ENCODE measurements around the gene ANKRD11. TPM values are rescaled to one million over a fixed set of nuclear protein-coding genes. Genes with fewer than 3 reads are reported as not detected.
A peak's percentile ranks its signal among the peaks of the same experiment; 100 is the strongest.

ANKRD11 gene
- total and polyA plus RNA-seq, 3 experiments from 2014 or later: 39.8 to 150 (median 130) TPM

- peaks cover 19% of the 10 kb centered on the region for H3K4me1 ChIP-seq (ENCODE audit: insufficient read depth, low read length)
- no peak overlapping the region for H3K4me3 ChIP-seq (ENCODE audit: low read length)
- H3K27me3 ChIP-seq (ENCODE audit: insufficient read depth, low read length, poor library complexity, severe bottlenecking): no peaks in the 10 kb centered on the region
- DNase-seq: no peak
- Mint-ChIP-seq H3K4me3 (no peak overlapping the region), H3K4me1 (peaks cover 29 to 51% (median 35%) of the 10 kb centered on the region in 3 donors), H3K36me3 (peaks cover 0 to 56% (median under 1%) of the 10 kb centered on the region in 3 donors), H3K27me3 (no peaks in the 10 kb centered on the region), H3K27ac (peak overlapping the region in 3 of 8 donors; percentile 59 to 71 (median 69)), H3K9me3 (no peaks in the 10 kb centered on the region)
- ChIA-PET POLR2A (no interaction called here), CTCF (interaction anchor here (1.5 to 2.5 kb wide), 2 partner anchors 16 to 22 kb away, joined by 3 to 8 read pairs; no protein-coding TSS in a partner anchor)
- H3K36me3 ChIP-seq (ENCODE audit: insufficient read depth, low read length): peaks cover 16% of the 10 kb centered on the region
- no peak overlapping the region for H3K27ac ChIP-seq (ENCODE audit: low read depth, low read length)
- H3K9me3 ChIP-seq (ENCODE audit: low read length): no peaks in the 10 kb centered on the region
Observed at GRCh38 chr16:89292443-89293078, 197.8 kb downstream of the ANKRD11 start.

GRCh38 chr16:89291776-89292175 lies 198.6 kb downstream of the ANKRD11 start:
- peaks cover 23% of the 10 kb centered on the region for H3K36me3 ChIP-seq (ENCODE audit: insufficient read depth, low read length)
- peaks cover 0 to 55% (median 2%) of the 10 kb centered on the region in 3 donors for H3K36me3 Mint-ChIP-seq
- H3K9me3 Mint-ChIP-seq: no peaks in the 10 kb centered on the region
- H3K9me3 ChIP-seq (ENCODE audit: low read length): no peaks in the 10 kb centered on the region
- ChIA-PET CTCF (interaction anchor here (1.5 to 2.5 kb wide), 3 partner anchors 15 to 51 kb away, joined by 3 to 8 read pairs (median 3); no protein-coding TSS in a partner anchor), POLR2A (no interaction called here)
- peaks cover 21 to 43% (median 28%) of the 10 kb centered on the region in 3 donors for H3K4me1 Mint-ChIP-seq
- H3K27me3 ChIP-seq (ENCODE audit: insufficient read depth, low read length, poor library complexity, severe bottlenecking): no peaks in the 10 kb centered on the region
- H3K27me3 Mint-ChIP-seq: no peaks in the 10 kb centered on the region
- peak overlapping the region in 5 of 8 donors; percentile 9 to 63 (median 39) for H3K27ac Mint-ChIP-seq
- H3K27ac ChIP-seq (ENCODE audit: low read depth, low read length): no peak overlapping the region
- H3K4me1 ChIP-seq (ENCODE audit: insufficient read depth, low read length): peaks cover 14% of the 10 kb centered on the region
- H3K4me3 Mint-ChIP-seq: peak overlapping the region in 2 of 7 donors; percentile 44 to 55
- no peak for DNase-seq
- H3K4me3 ChIP-seq (ENCODE audit: low read length): no peak overlapping the region

- Histone ChIP-seq H3K4me1 (ENCODE audit: insufficient read depth, low read length) (peaks cover 10% of the 10 kb centered on the region), H3K27me3 (ENCODE audit: insufficient read depth, low read length, poor library complexity, severe bottlenecking) (no peaks in the 10 kb centered on the region), H3K36me3 (ENCODE audit: insufficient read depth, low read length) (peaks cover 28% of the 10 kb centered on the region), H3K9me3 (ENCODE audit: low read length) (no peaks in the 10 kb centered on the region), H3K27ac (ENCODE audit: low read depth, low read length) (no peak overlapping the region), H3K4me3 (ENCODE audit: low read length) (no peak overlapping the region)
- H3K4me3 Mint-ChIP-seq: peak overlapping the region in 2 of 7 donors; percentile 44 to 55
- CTCF ChIA-PET: interaction anchor here (1.5 to 2.5 kb wide), 3 partner anchors 15 to 51 kb away, joined by 3 to 8 read pairs (median 3); no protein-coding TSS in a partner anchor
- H3K27me3 Mint-ChIP-seq: peaks cover 0 to under 1% of the 10 kb centered on the region in 2 donors
- peaks cover 18 to 39% (median 24%) of the 10 kb centered on the region in 3 donors for H3K4me1 Mint-ChIP-seq
- no peaks in the 10 kb centered on the region for H3K9me3 Mint-ChIP-seq
- DNase-seq: no peak
- peak overlapping the region in 6 of 8 donors; percentile 9 to 74 (median 42) for H3K27ac Mint-ChIP-seq
- H3K36me3 Mint-ChIP-seq: peaks cover 0 to 58% (median 2%) of the 10 kb centered on the region in 3 donors
- POLR2A ChIA-PET: no interaction called here
Observed at GRCh38 chr16:89291363-89291762, 199.0 kb downstream of the ANKRD11 start.

- H3K27me3 ChIP-seq (ENCODE audit: insufficient read depth, low read length, poor library complexity, severe bottlenecking): no peaks in the 10 kb centered on the region
- H3K27me3 Mint-ChIP-seq: peaks cover 0 to 1% of the 10 kb centered on the region in 2 donors
- H3K9me3 Mint-ChIP-seq: no peaks in the 10 kb centered on the region
- H3K9me3 ChIP-seq (ENCODE audit: low read length): no peaks in the 10 kb centered on the region
- DNase-seq: no peak
- no peak overlapping the region for H3K4me3 ChIP-seq (ENCODE audit: low read length)
- peaks cover 5% of the 10 kb centered on the region for H3K4me1 ChIP-seq (ENCODE audit: insufficient read depth, low read length)
- H3K4me3 Mint-ChIP-seq: no peak overlapping the region
- H3K36me3 Mint-ChIP-seq: peaks cover 0 to 55% (median 2%) of the 10 kb centered on the region in 3 donors
- peaks cover 32% of the 10 kb centered on the region for H3K36me3 ChIP-seq (ENCODE audit: insufficient read depth, low read length)
- peaks cover 13 to 35% (median 20%) of the 10 kb centered on the region in 3 donors for H3K4me1 Mint-ChIP-seq
- CTCF ChIA-PET: interaction anchor here (1.5 to 1.7 kb wide), 2 partner anchors 14 to 50 kb away, joined by 3 read pairs; no protein-coding TSS in a partner anchor
- peak overlapping the region in 1 of 8 donors; percentile 40 for H3K27ac Mint-ChIP-seq
- POLR2A ChIA-PET: no interaction called here
- no peak overlapping the region for H3K27ac ChIP-seq (ENCODE audit: low read depth, low read length)
Observed at GRCh38 chr16:89290887-89291286, 199.5 kb downstream of the ANKRD11 start.

GRCh38 chr16:89290472-89290871 lies 199.9 kb downstream of the ANKRD11 start:
- Mint-ChIP-seq H3K9me3 (no peaks in the 10 kb centered on the region), H3K36me3 (peaks cover 0 to 55% (median 2%) of the 10 kb centered on the region in 3 donors), H3K27me3 (peaks cover 0 to 1% of the 10 kb centered on the region in 2 donors), H3K4me3 (no peak overlapping the region), H3K4me1 (peaks cover 9 to 33% (median 19%) of the 10 kb centered on the region in 3 donors), H3K27ac (peak overlapping the region in 1 of 8 donors; percentile 40)
- Histone ChIP-seq H3K4me1 (ENCODE audit: insufficient read depth, low read length) (peaks cover 4% of the 10 kb centered on the region), H3K4me3 (ENCODE audit: low read length) (no peak overlapping the region), H3K9me3 (ENCODE audit: low read length) (no peaks in the 10 kb centered on the region), H3K36me3 (ENCODE audit: insufficient read depth, low read length) (peaks cover 36% of the 10 kb centered on the region), H3K27me3 (ENCODE audit: insufficient read depth, low read length, poor library complexity, severe bottlenecking) (no peaks in the 10 kb centered on the region), H3K27ac (ENCODE audit: low read depth, low read length) (no peak overlapping the region)
- DNase-seq: no peak
- CTCF ChIA-PET: interaction anchor here (1.7 to 2.1 kb wide), 2 partner anchors 10 to 50 kb away, joined by 3 to 10 read pairs; no protein-coding TSS in a partner anchor
- POLR2A ChIA-PET: no interaction called here

- peak overlapping the region in 1 of 7 donors; percentile 68 for H3K4me3 Mint-ChIP-seq
- peaks cover 0 to 55% (median 2%) of the 10 kb centered on the region in 3 donors for H3K36me3 Mint-ChIP-seq
- Histone ChIP-seq H3K4me1 (ENCODE audit: insufficient read depth, low read length) (no peaks in the 10 kb centered on the region), H3K36me3 (ENCODE audit: insufficient read depth, low read length) (peaks cover 44% of the 10 kb centered on the region), H3K9me3 (ENCODE audit: low read length) (no peaks in the 10 kb centered on the region), H3K4me3 (ENCODE audit: low read length) (no peak overlapping the region), H3K27me3 (ENCODE audit: insufficient read depth, low read length, poor library complexity, severe bottlenecking) (no peaks in the 10 kb centered on the region), H3K27ac (ENCODE audit: low read depth, low read length) (no peak overlapping the region)
- CTCF ChIA-PET: interaction anchor here (0.7 to 2.1 kb wide), 15 partner anchors 8 to 219 kb away, joined by 3 to 10 read pairs (median 3); partner anchors contain the start of genes SPG7 and ZNF778
- H3K27ac Mint-ChIP-seq: peak overlapping the region in 7 of 8 donors; percentile 31 to 93 (median 60)
- H3K27me3 Mint-ChIP-seq: peaks cover 0 to 1% of the 10 kb centered on the region in 2 donors
- H3K9me3 Mint-ChIP-seq: no peaks in the 10 kb centered on the region
- peak; percentile 43 to 77 (median 52) for DNase-seq
- peaks cover 9 to 27% (median 19%) of the 10 kb centered on the region in 3 donors for H3K4me1 Mint-ChIP-seq
- POLR2A ChIA-PET: interaction anchor here (1.1 kb wide), 1 partner anchor 27 kb away, joined by 3 read pairs; no protein-coding TSS in a partner anchor
Observed at GRCh38 chr16:89289428-89290395, 200.6 kb downstream of the ANKRD11 start.

GRCh38 chr16:89288966-89289365 lies 201.4 kb downstream of the ANKRD11 start:
- DNase-seq: no peak
- Mint-ChIP-seq H3K4me3 (no peak overlapping the region), H3K27ac (peak overlapping the region in 2 of 8 donors; percentile 31 to 46), H3K27me3 (peaks cover 0 to 1% of the 10 kb centered on the region in 2 donors), H3K9me3 (no peaks in the 10 kb centered on the region), H3K4me1 (peaks cover 9 to 20% (median 16%) of the 10 kb centered on the region in 3 donors), H3K36me3 (peaks cover 0 to 55% (median 2%) of the 10 kb centered on the region in 3 donors)
- Histone ChIP-seq H3K27me3 (ENCODE audit: insufficient read depth, low read length, poor library complexity, severe bottlenecking) (no peaks in the 10 kb centered on the region), H3K4me1 (ENCODE audit: insufficient read depth, low read length) (no peaks in the 10 kb centered on the region), H3K9me3 (ENCODE audit: low read length) (no peaks in the 10 kb centered on the region), H3K27ac (ENCODE audit: low read depth, low read length) (no peak overlapping the region), H3K4me3 (ENCODE audit: low read length) (no peak overlapping the region), H3K36me3 (ENCODE audit: insufficient read depth, low read length) (peaks cover 51% of the 10 kb centered on the region)
- ChIA-PET POLR2A (interaction anchor here (1.1 kb wide), 1 partner anchor 27 kb away, joined by 3 read pairs; no protein-coding TSS in a partner anchor), CTCF (interaction anchor here (0.7 to 2.1 kb wide), 15 partner anchors 8 to 220 kb away, joined by 3 to 10 read pairs (median 3); partner anchors contain the start of genes SPG7 and ZNF778)
